HG03378 (cell line): ENCODE data around the gene ADGRD1.

Experiments
- ATAC-seq: cut with Tn5 transposase; IDR thresholded peaks from one replicate; pipeline ENCODE4 v1.9.1; 2021; ENCODE audit warnings: mild to moderate bottlenecking, moderate library complexity; ENCODE audit not compliant: unreplicated experiment

Gene ADGRD1

GRCh38 chr12:131097202-131098177 lies 143.8 kb downstream of the ADGRD1 start:
- ATAC-seq: no peak

GRCh38 chr12:131098178-131098981 lies 144.7 kb downstream of the ADGRD1 start:
- no peak for ATAC-seq

- no peak for ATAC-seq
These were observed 146.4 kb downstream of the ADGRD1 start for GRCh38 chr12:131100031-131100674.

GRCh38 chr12:131101006-131101405 lies 147.3 kb downstream of the ADGRD1 start:
- ATAC-seq: no peak

GRCh38 chr12:131101703-131102492 lies 148.2 kb downstream of the ADGRD1 start:
- ATAC-seq: peak; percentile 79

- no peak for ATAC-seq
These were observed 148.8 kb downstream of the ADGRD1 start for GRCh38 chr12:131102493-131102931.

- no peak for ATAC-seq
These were observed 149.4 kb downstream of the ADGRD1 start for GRCh38 chr12:131102991-131103668.

GRCh38 chr12:131103669-131104462 lies 150.2 kb downstream of the ADGRD1 start:
- ATAC-seq: no peak

- peak; percentile 42 for ATAC-seq
These were observed 151.0 kb downstream of the ADGRD1 start for GRCh38 chr12:131104463-131105350.

GRCh38 chr12:131105351-131105735 lies 151.6 kb downstream of the ADGRD1 start:
- ATAC-seq: no peak

GRCh38 chr12:131105736-131106348 lies 152.1 kb downstream of the ADGRD1 start:
- no peak for ATAC-seq

GRCh38 chr12:131106349-131106941 lies 152.7 kb downstream of the ADGRD1 start:
- no peak for ATAC-seq

GRCh38 chr12:131108177-131108955 lies 154.7 kb downstream of the ADGRD1 start:
- ATAC-seq: no peak

- no peak for ATAC-seq
These were observed 157.7 kb downstream of the ADGRD1 start for GRCh38 chr12:131111446-131111845.

- peak; percentile 83 for ATAC-seq
These were observed 158.3 kb downstream of the ADGRD1 start for GRCh38 chr12:131112021-131112420.

- no peak for ATAC-seq
These were observed 159.1 kb downstream of the ADGRD1 start for GRCh38 chr12:131112700-131113290.
